Stimulated activated CD4-positive, alpha-beta T cell treated with anti-CD3 and anti-CD28 coated beads, Interleukin-1b, Interleukin-23, amount 100 ng/mL, for 48 hours (primary cell): Measurements from ENCODE around the gene SYN1.
"Not testable (repeated sequence)": the region's sequence is repeated elsewhere in the genome, so short reads cannot be mapped to it uniquely, and the experiment has no call there.

ENCODE experiments used
- DNase-seq: peaks from one replicate; pipeline ENCODE4 v3.0.0-alpha.2; 2020

SYN1 gene

DNA sequence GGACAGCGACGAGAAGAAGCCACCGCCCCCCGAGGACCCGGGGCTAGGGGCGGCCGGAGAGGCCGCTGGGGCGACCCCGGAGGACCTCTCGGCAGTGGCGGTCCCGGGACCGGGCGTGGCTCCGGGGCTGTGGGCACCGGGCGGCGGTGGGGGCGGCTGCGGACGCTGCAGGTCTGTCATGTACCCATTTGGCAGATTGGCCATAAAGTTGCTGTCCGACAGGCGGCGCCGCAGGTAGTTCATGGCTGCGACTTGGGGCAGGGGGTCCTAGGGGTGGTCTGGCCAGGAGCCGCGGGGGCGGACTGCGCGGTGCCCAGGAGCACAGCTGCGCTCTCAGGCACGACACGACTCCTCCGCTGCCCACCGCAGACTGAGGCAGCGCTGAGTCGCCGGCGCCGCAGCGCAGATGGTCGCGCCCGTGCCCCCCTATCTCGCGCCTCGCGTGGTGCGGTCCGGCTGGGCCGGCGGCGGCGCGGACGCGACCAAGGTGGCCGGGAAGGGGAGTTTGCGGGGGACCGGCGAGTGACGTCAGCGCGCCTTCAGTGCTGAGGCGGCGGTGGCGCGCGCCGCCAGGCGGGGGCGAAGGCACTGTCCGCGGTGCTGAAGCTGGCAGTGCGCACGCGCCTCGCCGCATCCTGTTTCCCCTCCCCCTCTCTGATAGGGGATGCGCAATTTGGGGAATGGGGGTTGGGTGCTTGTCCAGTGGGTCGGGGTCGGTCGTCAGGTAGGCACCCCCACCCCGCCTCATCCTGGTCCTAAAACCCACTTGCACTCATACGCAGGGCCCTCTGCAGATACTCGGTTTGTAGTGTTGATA, at the start of gene SYN1:
Gene SYN1 (minus strand): TSS at position 372 of the 817 bp plus-strand sequence. CDS start 129 bp downstream, at position 243.
- peak; percentile 81 for DNase-seq

DNA sequence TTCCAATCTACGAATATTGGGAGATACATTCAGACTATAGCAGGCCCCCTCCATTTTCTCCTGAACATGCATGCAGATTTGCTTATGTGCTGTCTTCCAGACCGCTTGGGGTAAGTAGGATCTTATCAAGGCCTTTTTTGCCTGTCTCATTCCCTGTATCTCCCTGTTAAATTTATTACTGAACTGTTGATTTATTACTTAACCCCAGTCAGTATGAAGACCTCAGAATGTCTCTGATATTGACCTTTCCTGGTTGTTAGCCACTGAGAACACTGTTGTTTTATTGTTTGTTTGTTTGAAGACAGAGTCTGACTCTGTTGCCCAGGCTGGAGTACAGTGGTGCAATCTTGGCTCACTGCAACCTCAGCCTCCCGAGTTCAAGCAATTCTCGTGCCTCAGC, 46.1 kb upstream of the SYN1 start:
- not testable (repeated sequence) for DNase-seq

DNA sequence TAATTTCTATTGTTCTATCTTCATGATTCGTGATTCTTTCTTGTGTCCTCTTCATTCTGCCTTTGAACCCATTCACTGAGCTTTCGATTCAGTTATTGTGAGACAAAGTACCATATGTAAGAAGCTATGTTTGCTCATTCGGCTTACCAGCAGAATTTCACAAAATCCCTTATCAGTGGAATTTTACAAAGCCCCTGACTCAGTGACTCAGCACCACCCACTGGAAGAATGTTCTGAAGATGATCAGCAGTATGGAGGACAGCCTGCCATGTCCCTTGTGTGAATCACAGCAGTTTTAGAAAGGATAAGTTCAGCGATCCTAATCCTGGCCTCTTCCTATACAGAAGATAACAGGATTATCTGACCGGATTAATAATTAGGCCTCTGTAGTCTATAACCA, 45.1 kb upstream of the SYN1 start:
- DNase-seq = no peak

DNA sequence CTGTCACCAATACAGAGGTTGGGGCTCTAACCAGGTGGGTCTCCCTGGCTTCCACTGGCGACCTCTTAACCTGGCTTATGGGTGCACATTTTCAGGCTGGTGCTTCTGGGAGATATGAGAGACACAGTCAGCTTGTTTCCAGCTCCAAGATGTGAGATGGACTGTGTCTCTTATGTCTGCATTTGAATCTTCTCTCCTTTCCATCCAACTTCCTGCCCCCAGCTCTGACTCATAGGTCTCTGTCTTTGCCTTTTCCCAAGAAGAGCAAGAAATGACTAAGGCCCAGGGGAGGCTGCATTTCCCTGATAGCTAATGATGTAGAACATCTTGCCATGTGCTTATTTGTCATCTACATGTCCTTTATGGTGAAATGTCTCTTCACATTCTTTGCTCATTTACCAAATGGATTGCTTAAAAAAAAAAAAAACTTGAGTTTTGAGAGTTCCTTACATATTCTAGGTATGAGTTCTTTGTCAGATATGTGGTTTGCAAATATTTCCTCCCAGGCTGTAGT, 42.5 kb upstream of the SYN1 start:
- DNase-seq = peak; percentile 76

DNA sequence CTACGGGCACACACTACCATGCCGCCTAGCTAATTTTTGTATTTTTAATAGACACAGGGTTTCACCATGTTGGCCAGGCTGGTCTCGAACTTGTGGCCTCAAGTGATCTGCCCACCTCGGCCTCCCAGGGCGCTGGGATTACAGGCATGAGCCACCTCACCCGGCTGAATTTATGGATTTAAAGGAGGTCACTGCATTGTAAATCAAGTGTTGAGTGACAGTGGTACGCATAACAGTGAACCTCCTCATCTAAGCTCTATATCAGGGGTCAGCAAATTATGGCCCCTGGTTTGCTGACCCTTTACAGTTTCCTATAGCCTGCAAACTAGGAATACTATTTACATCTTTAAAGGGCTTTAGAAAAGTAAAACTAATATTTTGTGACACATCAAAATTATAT, 41.9 kb upstream of the SYN1 start:
- no peak for DNase-seq

DNA sequence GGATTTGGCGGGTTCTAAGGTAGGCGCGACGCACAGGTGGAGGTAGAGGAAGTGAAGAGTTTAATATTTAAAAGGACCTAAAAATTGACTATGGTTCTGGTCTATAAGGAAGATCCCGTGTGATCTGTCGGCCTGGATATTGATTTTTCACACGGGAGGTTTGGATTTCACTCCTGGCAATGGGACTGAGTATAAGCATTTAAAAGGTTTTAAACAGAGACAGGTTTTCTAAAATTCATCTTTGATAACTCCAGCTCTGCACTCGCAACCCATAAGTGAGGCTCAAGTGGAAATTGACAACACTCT, 39.7 kb upstream of the SYN1 start:
- no peak for DNase-seq

DNA sequence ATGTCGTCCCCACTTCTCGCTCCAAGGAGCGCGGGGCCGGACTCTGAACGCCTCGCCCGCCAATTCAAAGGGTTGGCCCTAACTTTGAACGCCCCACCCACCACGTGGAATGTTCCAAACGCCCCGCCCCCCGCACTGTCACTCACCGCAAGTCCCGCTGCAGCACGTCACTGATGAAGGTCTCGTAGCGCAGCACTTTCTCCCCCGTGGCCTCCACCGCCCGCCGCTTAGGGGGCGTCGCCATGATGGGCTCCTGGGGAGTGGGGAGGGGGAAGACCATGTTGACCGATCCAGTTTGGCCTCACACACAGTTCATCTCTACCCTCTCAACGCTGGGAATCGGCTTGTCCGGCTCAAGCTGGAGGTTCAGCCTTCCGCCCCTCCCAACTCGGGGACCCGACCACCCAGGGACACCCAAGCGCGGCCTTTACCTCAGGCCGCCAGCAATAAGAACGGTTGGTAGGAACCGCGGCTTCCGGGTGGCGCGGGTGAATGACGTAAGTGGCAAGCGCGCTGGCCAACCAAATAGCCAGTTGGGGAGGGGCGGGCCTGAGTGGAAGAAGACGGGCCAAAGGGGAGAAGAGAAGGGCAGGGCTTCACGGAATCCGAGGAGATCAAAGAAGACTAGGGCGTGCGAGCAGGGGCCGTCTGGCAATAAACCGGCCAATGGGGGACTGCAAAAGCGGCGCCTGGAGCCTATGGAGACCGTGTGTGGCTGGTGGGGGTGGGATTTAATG, 39.2 kb upstream of the SYN1 start, which contains the start of gene UXT:
Gene UXT (minus strand): TSS at position 497 of the 737 bp plus-strand sequence. CDS start 253 bp downstream, at position 244.
- peak; percentile 95 for DNase-seq

DNA sequence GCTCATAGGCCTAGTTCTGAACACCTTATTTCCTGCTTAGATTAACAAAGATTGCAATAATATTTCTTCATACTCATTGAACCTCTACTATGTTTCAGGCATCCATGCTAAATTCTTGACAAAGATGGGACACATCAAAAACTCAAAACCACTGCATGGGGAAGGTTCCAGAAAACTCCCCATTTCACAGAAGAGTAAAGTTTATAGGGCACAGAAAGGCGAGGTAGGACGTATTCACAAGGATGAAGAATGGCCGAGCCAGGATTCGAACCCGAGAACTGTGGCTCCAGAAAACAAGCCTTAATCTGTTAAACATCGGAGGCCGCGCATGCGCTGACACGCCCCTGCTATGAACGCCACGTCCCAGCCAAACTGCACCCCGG, 38.6 kb upstream of the SYN1 start:
- DNase-seq = no peak

DNA sequence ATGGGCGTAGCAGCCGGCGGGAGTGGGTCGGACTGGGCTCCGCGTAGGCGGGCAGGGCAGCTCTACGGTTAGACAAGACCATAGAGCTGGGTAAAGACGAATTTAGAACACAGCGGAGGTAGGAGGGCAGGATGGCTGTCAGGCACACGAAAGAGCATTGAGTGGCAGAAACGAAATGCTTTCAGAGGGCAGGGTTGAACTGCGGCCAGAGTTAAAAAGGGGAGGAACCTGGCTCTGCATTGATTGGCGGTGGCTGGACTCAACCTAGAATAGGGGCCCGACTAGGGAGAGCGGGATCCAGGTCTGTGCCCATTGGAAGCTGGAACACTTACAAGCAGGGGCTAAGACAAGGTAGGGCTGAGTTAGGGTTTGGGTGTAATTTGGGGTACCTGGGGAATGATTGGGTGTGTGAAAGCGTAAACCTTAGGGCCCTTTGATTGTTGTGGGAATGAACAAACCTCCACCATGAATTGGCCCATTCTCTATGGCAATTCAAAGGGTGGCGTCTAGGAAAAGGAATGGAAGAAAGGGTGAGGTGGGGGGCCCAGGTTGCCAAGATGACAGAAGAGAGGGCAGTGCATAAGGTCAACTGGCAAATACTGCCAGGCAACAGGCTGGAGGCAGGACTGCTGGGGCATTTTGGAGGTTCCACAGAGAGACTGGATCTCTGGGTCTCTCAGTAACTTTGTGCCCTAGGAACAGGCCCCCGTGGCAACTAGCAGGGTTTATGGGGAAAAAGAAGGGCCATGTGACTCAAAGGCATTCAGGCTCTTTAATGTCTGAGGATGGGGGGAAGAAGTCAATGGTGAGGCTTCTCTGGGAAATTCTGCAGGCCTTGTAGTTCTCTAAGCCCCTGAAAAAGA, 31.6 kb upstream of the SYN1 start:
- no peak for DNase-seq

DNA sequence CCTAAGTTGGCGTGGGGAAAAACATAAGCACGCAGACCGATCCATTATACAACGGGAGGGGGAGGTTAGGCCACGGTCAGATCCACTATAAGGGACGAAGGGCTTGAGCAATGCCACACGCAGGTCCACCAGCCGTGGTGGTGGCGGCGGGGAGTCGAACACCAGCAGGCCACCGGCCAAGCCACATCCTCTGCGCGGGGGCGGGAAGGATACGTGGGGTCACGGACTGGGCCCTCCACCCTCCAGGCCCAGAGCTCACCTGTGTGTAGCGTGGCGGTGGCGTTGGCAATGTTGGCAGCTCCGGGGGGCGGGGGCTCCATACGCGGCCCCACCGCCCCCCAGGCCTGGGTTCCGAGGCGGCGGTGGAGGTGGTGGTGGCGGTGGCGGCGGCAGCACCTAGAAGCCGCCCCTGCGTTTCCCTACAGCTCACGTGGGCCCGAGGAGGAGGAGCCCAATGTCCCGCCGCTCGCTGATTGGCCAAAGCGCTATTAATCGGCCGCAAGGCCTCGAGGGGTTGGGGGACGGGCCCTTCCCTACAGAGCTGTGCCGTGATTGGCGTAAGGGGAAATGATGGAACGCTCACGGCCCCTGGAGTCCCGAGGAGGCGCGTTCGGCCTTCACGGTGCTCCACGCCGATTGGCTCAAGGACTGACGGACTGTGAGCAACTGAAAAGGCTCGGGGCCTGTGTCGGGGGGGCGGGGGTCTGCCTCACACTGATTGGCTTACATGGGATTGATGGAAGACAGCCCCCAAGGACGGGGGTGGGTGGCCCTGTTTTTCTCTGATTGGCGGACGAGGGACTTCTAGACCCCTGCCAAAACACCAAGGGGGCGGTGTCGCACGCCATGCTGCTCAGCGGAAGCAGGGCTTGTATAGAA, 30.7 kb upstream of the SYN1 start, which contains the start of gene ELK1:
Gene ELK1 (minus strand): TSS at position 400 of the 879 bp plus-strand sequence. CDS start 9,122 bp downstream, outside the sequence.
- peak; percentile 91 for DNase-seq

DNA sequence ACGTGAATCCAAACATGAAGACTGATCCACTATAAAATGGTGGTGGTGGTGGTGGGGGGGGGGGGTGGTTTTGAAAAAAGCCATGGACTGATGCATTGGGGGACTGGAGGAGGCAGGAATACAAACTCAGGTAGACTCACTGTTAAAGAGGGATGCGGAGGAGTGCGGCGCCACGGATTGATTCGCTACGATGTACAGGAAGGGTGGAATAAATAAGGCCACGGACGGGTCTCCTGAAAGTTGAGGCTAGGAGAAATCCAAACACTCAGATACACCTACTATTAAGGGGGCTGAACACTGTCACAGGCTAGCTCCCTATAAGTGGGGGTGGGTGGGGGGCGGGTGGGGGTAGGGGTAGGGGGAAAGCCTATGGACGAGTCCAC, 30.1 kb upstream of the SYN1 start:
- no peak for DNase-seq

DNA sequence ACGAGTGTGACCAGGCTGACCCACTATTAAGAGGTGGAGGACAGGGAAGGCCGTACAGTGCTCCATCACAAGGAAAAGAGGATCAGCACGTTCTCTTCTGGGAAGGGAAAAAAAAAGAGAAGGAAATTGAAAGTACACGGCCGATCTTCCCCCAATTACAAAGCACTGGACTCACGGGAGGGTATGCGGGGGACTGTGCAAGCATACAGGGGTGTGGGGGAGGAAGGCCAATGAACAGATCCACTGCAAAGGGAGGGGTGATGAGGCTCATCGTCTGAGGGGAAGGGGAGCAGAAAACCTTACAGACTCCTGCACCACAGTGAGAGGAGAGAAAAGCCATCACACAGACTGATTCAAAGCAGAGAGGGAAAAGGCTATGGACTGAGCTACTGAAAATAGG, 29.6 kb upstream of the SYN1 start:
- DNase-seq = no peak

DNA sequence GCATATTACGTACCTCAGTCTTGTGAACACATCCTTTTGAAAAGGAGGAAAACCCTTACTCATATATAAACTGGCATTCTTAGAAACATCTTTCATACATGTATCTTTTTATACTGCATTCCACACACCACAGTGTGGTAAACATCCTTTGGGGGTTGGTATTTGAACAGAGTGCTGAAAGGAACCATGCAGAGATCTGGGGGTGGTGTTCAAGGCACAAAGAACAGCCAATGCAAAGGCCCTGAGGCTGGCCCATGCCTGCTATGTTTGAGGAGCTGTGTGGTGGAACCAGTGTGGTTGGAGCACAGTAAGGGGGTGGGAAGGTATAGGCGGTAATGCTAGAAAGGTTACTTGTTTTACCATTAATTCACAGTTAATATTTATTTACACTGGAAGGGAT, 28.7 kb upstream of the SYN1 start:
- no peak for DNase-seq

DNA sequence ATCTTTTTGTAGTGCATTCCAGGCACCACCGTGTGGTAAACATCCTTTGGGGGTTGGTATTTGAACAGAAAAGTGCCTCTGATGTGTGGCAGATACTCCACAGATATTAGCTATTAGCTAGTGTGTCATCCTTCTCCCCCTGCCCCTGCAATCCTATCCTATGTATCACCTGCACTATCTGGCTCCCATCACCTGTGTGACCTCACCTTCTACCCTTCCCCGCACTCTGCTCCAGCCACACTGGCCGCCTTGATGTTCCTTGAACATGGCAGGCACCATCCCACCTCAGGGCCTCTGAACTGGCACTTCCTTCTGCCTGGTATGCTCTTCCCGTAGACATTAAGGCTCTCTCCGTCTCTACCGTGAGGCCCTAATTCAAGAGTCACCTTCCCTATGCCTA, 27.0 kb upstream of the SYN1 start:
- no peak for DNase-seq

DNA sequence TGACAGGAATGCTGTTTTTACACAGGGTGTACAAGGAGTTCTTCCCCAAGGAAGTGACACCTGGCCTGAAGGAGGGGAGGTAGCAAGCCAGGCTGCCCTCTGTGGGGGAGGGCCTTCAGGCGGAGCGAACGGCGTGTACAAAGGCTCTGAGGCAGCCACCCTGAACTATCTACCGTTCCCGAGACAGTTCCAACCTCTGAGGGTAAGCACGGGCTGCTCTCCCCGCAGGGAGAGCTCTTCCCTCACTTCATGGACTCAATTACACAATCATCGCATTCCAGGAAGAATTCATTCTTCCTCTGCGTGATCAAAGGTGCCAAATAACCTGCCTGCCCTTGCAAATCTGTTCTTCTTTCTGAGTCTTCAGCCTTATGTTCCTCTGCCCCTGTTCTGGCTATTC, 25.9 kb upstream of the SYN1 start:
- DNase-seq = no peak

DNA sequence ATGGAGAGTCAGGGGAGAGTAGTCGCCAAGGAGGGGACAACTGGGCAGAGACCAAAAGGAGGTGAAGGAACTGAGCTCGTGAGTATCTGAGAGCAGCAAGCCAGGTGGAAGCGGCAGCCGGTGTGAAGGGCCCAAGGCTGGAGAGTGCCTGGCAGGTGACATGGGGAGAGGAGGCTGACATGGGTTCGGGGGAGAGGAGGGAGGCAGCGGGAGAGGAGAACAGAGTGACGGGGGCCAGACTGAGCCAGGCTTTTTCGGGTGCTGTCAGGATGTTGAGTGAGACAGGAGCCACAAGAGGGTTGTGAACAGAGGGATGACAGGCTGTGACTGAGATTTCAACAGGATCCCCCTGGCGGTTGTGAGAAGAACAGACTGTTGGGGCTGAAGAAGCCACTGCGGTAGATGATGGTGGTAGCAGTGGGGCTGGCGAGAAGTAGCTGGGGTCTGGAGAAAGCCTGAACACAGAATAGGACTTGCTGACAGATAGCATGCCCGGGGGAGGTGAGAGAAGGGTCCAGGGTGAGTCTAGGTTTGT, 25.0 kb upstream of the SYN1 start:
- DNase-seq = no peak

DNA sequence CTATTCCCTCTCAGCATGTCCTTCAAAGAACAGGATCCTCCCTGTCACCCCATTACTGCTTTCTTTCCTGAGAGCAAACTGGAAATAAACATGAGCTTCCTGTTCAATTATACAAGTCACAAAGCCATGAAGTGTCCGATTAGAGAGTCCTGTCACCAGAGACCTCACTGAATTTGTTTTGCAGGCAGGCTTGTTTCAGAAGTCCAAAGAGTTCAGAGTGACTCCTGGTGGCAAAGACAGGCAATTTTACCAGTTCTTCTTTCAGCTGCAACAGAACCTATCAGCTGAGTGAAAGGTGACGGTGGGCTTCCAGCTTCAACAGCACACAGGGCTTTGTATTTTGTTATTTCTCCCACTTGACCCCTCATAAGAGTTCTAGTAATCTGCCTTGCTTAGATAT, 24.3 kb upstream of the SYN1 start:
- no peak for DNase-seq

DNA sequence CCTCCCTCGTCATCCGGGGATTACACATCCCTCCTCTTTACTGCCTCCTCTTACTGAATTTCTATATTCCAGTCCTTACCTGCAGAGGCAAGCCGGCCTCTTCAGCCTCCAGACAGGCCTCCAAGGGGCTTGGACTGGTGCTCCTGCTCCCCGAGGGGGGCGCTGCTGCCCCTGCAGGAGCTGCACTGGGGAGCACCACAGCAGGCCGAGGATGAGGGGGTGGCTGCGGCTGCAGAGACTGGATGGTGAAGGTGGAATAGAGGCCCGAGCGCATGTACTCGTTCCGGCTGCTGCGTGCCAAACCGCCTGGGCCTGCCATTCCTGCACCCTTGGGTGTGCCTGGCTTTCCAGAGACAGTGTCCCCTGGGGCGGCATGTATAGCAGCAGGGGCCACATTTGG, 19.2 kb upstream of the SYN1 start:
- no peak for DNase-seq

DNA sequence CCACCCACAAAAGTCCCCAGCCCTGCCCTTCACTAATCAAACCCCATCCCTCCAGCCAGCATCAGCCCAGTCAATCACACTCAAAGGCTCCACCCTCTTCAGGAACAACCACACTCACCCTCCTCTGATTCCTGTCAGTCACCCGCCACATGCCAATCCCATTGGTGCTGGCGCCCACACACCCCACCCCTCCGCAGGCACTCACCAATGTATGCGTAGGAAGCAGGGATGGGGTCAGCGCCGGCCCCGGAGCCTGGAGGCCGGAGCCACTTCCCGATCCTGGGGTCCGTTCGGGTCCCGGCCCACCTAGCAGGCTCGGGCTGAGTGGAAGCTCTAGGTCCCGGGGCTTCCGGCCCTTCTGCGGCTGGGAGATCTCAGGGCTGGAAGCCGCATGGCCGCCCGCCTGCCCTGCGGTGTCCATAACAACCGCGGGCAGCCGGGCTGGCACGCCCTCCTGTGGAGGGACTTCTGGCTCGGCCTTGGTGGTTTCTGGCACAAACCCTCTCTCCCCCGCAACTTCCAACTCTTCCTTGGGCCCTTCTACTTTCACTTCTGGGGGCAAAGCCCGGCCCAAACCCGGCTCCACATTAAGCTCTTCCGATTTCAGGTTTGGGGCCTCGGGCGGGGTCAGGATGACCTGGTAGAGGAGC, 18.0 kb upstream of the SYN1 start:
- DNase-seq = peak; percentile 44

DNA sequence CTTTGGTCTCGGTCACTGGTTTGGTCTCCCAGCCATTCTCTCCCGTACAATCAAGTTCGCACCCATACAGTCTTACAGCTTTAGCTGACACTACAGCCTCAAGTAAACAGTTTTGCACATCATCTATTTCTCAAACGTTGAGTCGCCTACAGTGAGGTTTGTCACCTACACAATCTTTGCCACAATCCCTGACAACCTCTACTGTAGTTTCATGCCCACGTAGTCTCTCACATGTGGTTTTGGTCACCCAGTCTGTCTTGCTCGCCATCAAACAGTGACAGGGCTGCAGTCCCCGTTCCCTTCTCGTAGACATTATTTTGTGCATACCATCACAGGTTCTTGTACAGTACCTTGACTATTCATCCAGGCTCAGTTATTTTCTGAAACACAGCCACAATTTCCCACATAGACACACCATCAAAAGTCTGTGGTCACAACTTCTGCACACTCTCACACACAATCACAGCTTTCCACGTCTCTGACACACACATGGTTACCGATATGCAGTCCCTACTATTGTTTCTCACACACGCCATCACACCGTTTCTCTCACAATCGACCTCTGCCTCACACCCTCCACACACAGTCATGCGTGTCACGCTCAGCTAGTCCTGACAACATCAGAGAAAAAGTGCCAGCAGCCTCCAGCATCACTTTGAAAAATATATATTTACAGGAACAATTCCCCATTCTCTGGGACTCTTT, 15.4 kb upstream of the SYN1 start:
- peak; percentile 26 for DNase-seq
